M059J (cell line): ENCODE data around the gene ATP6V1G2. TPM values are rescaled to one million over a fixed set of nuclear protein-coding genes. Genes with fewer than 3 reads are reported as not detected.
"Not testable (repeated sequence)": the region's sequence is repeated elsewhere in the genome, so short reads cannot be mapped to it uniquely, and the experiment has no call there.

Experiments used
- DNase-seq: peaks from one replicate; pipeline ENCODE4 v3.0.0-alpha.2; 2012; ENCODE audit warnings: low read depth
- total RNA-seq: library from RNA; depleted of rRNA; stranded (reverse); fragments of >200 nt; shearing (Covaris generic); gene quantifications from 2 replicates; pipeline ENCODE4 v1.2.3, GENCODE V29; 2014; rRNA removed

Gene ATP6V1G2
- total RNA-seq, 1 experiment from 2014 or later = 0.20 TPM

GRCh38 chr6:31529329-31530150 lies 16.9 kb downstream of the ATP6V1G2 start:
- DNase-seq = peak; percentile 55

GRCh38 chr6:31528821-31529328 lies 17.5 kb downstream of the ATP6V1G2 start, which contains the start of gene MCCD1:
MCCD1 (plus strand) TSS chr6:31528962; CDS start chr6:31529015, 53 bp downstream.
- peak; percentile 22 for DNase-seq

- DNase-seq = peak; percentile 29
These were observed 18.1 kb downstream of the ATP6V1G2 start for GRCh38 chr6:31528307-31528777.

- DNase-seq = peak; percentile 86
These were observed 20.3 kb downstream of the ATP6V1G2 start for GRCh38 chr6:31525932-31526591.

- no peak for DNase-seq
These were observed 20.9 kb downstream of the ATP6V1G2 start for GRCh38 chr6:31525553-31525931.

GRCh38 chr6:31521835-31522234 lies 24.6 kb downstream of the ATP6V1G2 start:
- no peak for DNase-seq

GRCh38 chr6:31513456-31514165 lies 32.8 kb downstream of the ATP6V1G2 start:
- DNase-seq = peak; percentile 89

GRCh38 chr6:31510007-31510406 lies 36.4 kb downstream of the ATP6V1G2 start:
- DNase-seq = peak; percentile 57

GRCh38 chr6:31509036-31509435 lies 37.4 kb downstream of the ATP6V1G2 start:
- DNase-seq = not testable (repeated sequence)

GRCh38 chr6:31502586-31502985 lies 43.8 kb downstream of the ATP6V1G2 start:
- DNase-seq = no peak

GRCh38 chr6:31499648-31500047 lies 46.8 kb downstream of the ATP6V1G2 start:
- DNase-seq = not testable (repeated sequence)

GRCh38 chr6:31498748-31499147 lies 47.7 kb downstream of the ATP6V1G2 start:
- no peak for DNase-seq

- peak; percentile 86 for DNase-seq
These were observed 48.6 kb downstream of the ATP6V1G2 start, which contains the start of gene MICB for GRCh38 chr6:31497531-31498476. MICB (plus strand) TSS chr6:31498145; CDS start chr6:31498194, 49 bp downstream.

GRCh38 chr6:31496826-31497225 lies 49.6 kb downstream of the ATP6V1G2 start:
- DNase-seq = not testable (repeated sequence)

- peak; percentile 80 for DNase-seq
These were observed 50.8 kb downstream of the ATP6V1G2 start for GRCh38 chr6:31495580-31495979.

Other genes starting within 250 kb of the ATP6V1G2 start
- 5,375 and 6,541 TPM in 2 replicates for gene HLA-B, start 189.4 kb downstream of the ATP6V1G2 start, total RNA-seq
- 155 and 164 TPM in 2 replicates for gene MICA, start 143.0 kb downstream of the ATP6V1G2 start, total RNA-seq
- 47.6 and 59.9 TPM in 2 replicates for gene MICB, start 48.5 kb downstream of the ATP6V1G2 start, total RNA-seq
- not detected in 2 replicates for gene MCCD1, start 17.6 kb downstream of the ATP6V1G2 start, total RNA-seq
- gene DDX39B, start 4.6 kb downstream of the ATP6V1G2 start, total RNA-seq = 351 and 506 TPM in 2 replicates
- gene NFKBIL1, start 1.0 kb upstream of the ATP6V1G2 start, total RNA-seq = 12.8 and 25.7 TPM in 2 replicates
- not detected in 2 replicates for gene LTA, start 25.7 kb upstream of the ATP6V1G2 start, total RNA-seq
- 0.47 and 0.62 TPM in 2 replicates for gene TNF, start 29.0 kb upstream of the ATP6V1G2 start, total RNA-seq
- gene LTB, start 35.8 kb upstream of the ATP6V1G2 start, total RNA-seq = 2.1 and 4.6 TPM in 2 replicates
- not detected in 2 replicates for gene LST1, start 39.7 kb upstream of the ATP6V1G2 start, total RNA-seq
- gene NCR3, start 46.4 kb upstream of the ATP6V1G2 start, total RNA-seq = not detected in 2 replicates
- not detected in 2 replicates for gene AIF1, start 68.6 kb upstream of the ATP6V1G2 start, total RNA-seq
- gene PRRC2A, start 74.1 kb upstream of the ATP6V1G2 start, total RNA-seq = 71.4 and 121 TPM in 2 replicates
- gene BAG6, start 106.1 kb upstream of the ATP6V1G2 start, total RNA-seq = 194 and 317 TPM in 2 replicates
- gene APOM, start 109.3 kb upstream of the ATP6V1G2 start, total RNA-seq = 3.7 and 6.9 TPM in 2 replicates
- 29.9 and 37.5 TPM in 2 replicates for gene C6orf47, start 114.2 kb upstream of the ATP6V1G2 start, total RNA-seq
- 17.7 and 31.6 TPM in 2 replicates for gene GPANK1, start 118.4 kb upstream of the ATP6V1G2 start, total RNA-seq
- gene CSNK2B, start 119.5 kb upstream of the ATP6V1G2 start, total RNA-seq = 645 and 1,183 TPM in 2 replicates
- 0.10 and 1.1 TPM in 2 replicates for gene LY6G5B, start 123.4 kb upstream of the ATP6V1G2 start, total RNA-seq
- 2.0 and 2.5 TPM in 2 replicates for gene LY6G5C, start 134.5 kb upstream of the ATP6V1G2 start, total RNA-seq
- 37.0 and 51.9 TPM in 2 replicates for gene ABHD16A, start 156.7 kb upstream of the ATP6V1G2 start, total RNA-seq
- gene LY6G6F, start 160.3 kb upstream of the ATP6V1G2 start, total RNA-seq = not detected in 2 replicates
- not detected in 2 replicates for gene LY6G6D, start 168.7 kb upstream of the ATP6V1G2 start, total RNA-seq
- gene LY6G6C, start 175.1 kb upstream of the ATP6V1G2 start, total RNA-seq = not detected in 2 replicates
- not detected in 2 replicates for gene MPIG6B, start 176.8 kb upstream of the ATP6V1G2 start, total RNA-seq
- gene DDAH2, start 182.7 kb upstream of the ATP6V1G2 start, total RNA-seq = 75.1 and 90.7 TPM in 2 replicates
- gene CLIC1, start 189.9 kb upstream of the ATP6V1G2 start, total RNA-seq = 1,686 and 1,715 TPM in 2 replicates
- gene MSH5, start 193.4 kb upstream of the ATP6V1G2 start, total RNA-seq = 12.8 and 19.4 TPM in 2 replicates
- 1.7 TPM in 1 of 2 replicates, not detected in the other for gene SAPCD1, start 216.0 kb upstream of the ATP6V1G2 start, total RNA-seq
- 0.94 and 1.8 TPM in 2 replicates for gene VWA7, start 230.7 kb upstream of the ATP6V1G2 start, total RNA-seq
- gene VARS1, start 249.1 kb upstream of the ATP6V1G2 start, total RNA-seq = 33.1 and 51.2 TPM in 2 replicates